Sigmoid colon (tissue), 7 donors: ENCODE results near the gene EDEM1. TPM values are rescaled to one million over a fixed set of nuclear protein-coding genes. Genes with fewer than 3 reads are reported as not detected.

Source experiments
- DNase-seq: peaks from one replicate; pipeline ENCODE4 v3.0.0-alpha.2; 2019
- H3K27ac ChIP-seq, 4 donors: fragments of 200-600 bp; sonication (generic); one replicate each; pipeline ENCODE4 v1.5.1; 2016 to 2019; ENCODE audit warnings: mild to moderate bottlenecking in 1 of 4
- H3K27me3 ChIP-seq, 3 donors: fragments of 200-600 bp; sonication (generic); one replicate each; pipeline ENCODE4 v1.5.1; 2019; ENCODE audit warnings: mild to moderate bottlenecking in 1 of 3
- H3K36me3 ChIP-seq, 4 donors: fragments of 200-600 bp; sonication (generic); one replicate each; pipeline ENCODE4 v1.5.1; 2016 to 2019
- H3K4me1 ChIP-seq, 4 donors: fragments of 200-600 bp; sonication (generic); one replicate each; pipeline ENCODE4 v1.5.1; 2017 to 2019
- H3K4me3 ChIP-seq, 4 donors: fragments of 200-600 bp; sonication (generic); one replicate each; pipeline ENCODE4 v1.5.1; 2017 to 2019; ENCODE audit warnings: mild to moderate bottlenecking in 2 of 4, moderate library complexity in 1 of 4
- H3K9me3 ChIP-seq, 4 donors: fragments of 200-600 bp in 3 of 4; sonication (generic) in 3 of 4; one replicate each; pipeline versions ENCODE4 v1.5.1 to v1.6.1; 2013 to 2019
- CTCF ChIP-seq, 4 experiments: fragments of 450-650 bp in 3 of 4; fragments of 200-600 bp in 1 of 4; IDR thresholded peaks; one replicate each; pipeline ENCODE4 v1.5.1; 2016 to 2019; ENCODE audit warnings: antibody characterized with exemption in 4 of 4, mild to moderate bottlenecking in 3 of 4, moderate library complexity in 2 of 4
- EP300 ChIP-seq, 4 donors: sonication (generic); formaldehyde crosslinking; IDR thresholded peaks; one replicate each; pipeline ENCODE4 v1.6.1; 2017; ENCODE audit warnings: antibody characterized with exemption in 4 of 4
- POLR2A ChIP-seq, 2 donors: fragments of 450-650 bp; IDR thresholded peaks; one replicate each; pipeline ENCODE4 v1.6.1; 2016; ENCODE audit warnings: antibody characterized with exemption in 2 of 2, mild to moderate bottlenecking in 2 of 2, moderate library complexity in 2 of 2
- POLR2AphosphoS5 ChIP-seq, 4 donors: sonication (generic); formaldehyde crosslinking; IDR thresholded peaks; one replicate each; pipeline ENCODE4 v1.6.1; 2017; ENCODE audit warnings: antibody characterized with exemption in 4 of 4
- WGBS, 2 donors: extraction: QIAGEN DNeasy Blood & Tissue Kit; methylation state at CpG; one replicate each; pipeline ENCODE4 v1.1.7; 2013; 5-methylcytosine and 5-hydroxymethylcytosine counted together
- intact Hi-C: fragments of 100-400 bp; cut with DNase I; formaldehyde crosslinking; loops from one replicate; pipeline ENCODE4 v1.15.1; 2023
- polyA plus RNA-seq, 3 donors: library from polyadenylated mRNA; stranded (reverse); fragments of 200-250 nt; gene quantifications; one replicate each; pipeline ENCODE4 v1.2.3, GENCODE V29; 2013
- total RNA-seq, 4 donors: library from RNA; depleted of rRNA; stranded (reverse); fragments of >200 nt; gene quantifications; one replicate each; pipeline ENCODE4 v1.1.0, GENCODE V29; 2016
- donor health status: healthy with polysubstance abuse.
- donor health status: Bipolar disorder and iron deficiency.
- donor health status: healthy.

Gene EDEM1
- total and polyA plus RNA-seq, 7 donors = 3.6 to 23.8 (median 18.1) TPM

- intact Hi-C loops = no loop called here
- 92 to 93% methylated on average over 12 of the region's 12 CpGs for WGBS, 2 donors
- no peak for DNase-seq
- no peaks in the 10 kb centered on the region for H3K27me3 ChIP-seq
- H3K4me1 ChIP-seq = no peaks in the 10 kb centered on the region
- TF ChIP-seq CTCF (IDR thresholded peaks at IDR 0.05) = no peak
- no peak for TF ChIP-seq POLR2A (IDR thresholded peaks at IDR 0.05)
- TF ChIP-seq POLR2AphosphoS5 (IDR thresholded peaks at IDR 0.05) = no peak
- no peak for TF ChIP-seq EP300 (IDR thresholded peaks at IDR 0.05)
- no peak overlapping the region for H3K27ac ChIP-seq
- no peaks in the 10 kb centered on the region for H3K36me3 ChIP-seq
- no peak overlapping the region for H3K4me3 ChIP-seq
- H3K9me3 ChIP-seq = no peaks in the 10 kb centered on the region
These were observed 67.0 kb downstream of the EDEM1 start for GRCh38 chr3:5254281-5255048.

- H3K27ac ChIP-seq = no peak overlapping the region
- no peak overlapping the region for H3K4me3 ChIP-seq
- intact Hi-C loops = no loop called here
- 48 to 65% methylated on average over 4 of the region's 4 CpGs for WGBS, 2 donors
- no peaks in the 10 kb centered on the region for H3K36me3 ChIP-seq
- H3K27me3 ChIP-seq = no peaks in the 10 kb centered on the region
- no peaks in the 10 kb centered on the region for H3K4me1 ChIP-seq
- TF ChIP-seq POLR2A (IDR thresholded peaks at IDR 0.05) (no peak), CTCF (IDR thresholded peaks at IDR 0.05) (no peak), EP300 (IDR thresholded peaks at IDR 0.05) (no peak), POLR2AphosphoS5 (IDR thresholded peaks at IDR 0.05) (no peak)
- no peak for DNase-seq
- no peaks in the 10 kb centered on the region for H3K9me3 ChIP-seq
These were observed 68.2 kb downstream of the EDEM1 start for GRCh38 chr3:5255404-5256344.

DNA sequence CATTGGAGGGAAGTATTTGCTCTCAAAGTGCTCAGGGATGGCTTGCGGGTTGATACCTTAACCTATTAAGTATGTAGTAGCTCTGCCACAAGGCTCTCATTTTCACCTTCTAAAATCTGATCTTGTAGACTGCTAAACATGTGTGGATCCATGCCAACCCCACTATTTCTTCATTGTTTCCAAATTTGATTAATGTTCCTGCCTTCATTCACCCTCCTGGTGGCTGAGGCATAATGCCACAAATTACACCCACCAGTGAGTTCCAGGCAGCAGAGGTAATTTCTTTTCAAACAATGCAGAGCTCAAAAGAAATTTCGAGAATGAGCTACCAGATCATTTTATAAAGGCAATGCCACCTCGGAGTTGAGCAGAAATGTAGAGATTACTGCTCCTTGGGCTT lies 71.0 kb downstream of the EDEM1 start:
- Histone ChIP-seq H3K27ac (no peak overlapping the region), H3K4me3 (no peak overlapping the region), H3K9me3 (no peaks in the 10 kb centered on the region), H3K36me3 (no peaks in the 10 kb centered on the region), H3K27me3 (no peaks in the 10 kb centered on the region), H3K4me1 (no peaks in the 10 kb centered on the region)
- 86 to 87% methylated on average over 3 of the region's 3 CpGs for WGBS, 2 donors
- DNase-seq = no peak
- no peak for TF ChIP-seq POLR2AphosphoS5 (IDR thresholded peaks at IDR 0.05)
- no peak for TF ChIP-seq POLR2A (IDR thresholded peaks at IDR 0.05)
- TF ChIP-seq CTCF (IDR thresholded peaks at IDR 0.05) = no peak
- no peak for TF ChIP-seq EP300 (IDR thresholded peaks at IDR 0.05)
- intact Hi-C loops = no loop called here

GRCh38 chr3:5260992-5261501 lies 73.5 kb downstream of the EDEM1 start:
- no peak for DNase-seq
- Histone ChIP-seq H3K36me3 (no peaks in the 10 kb centered on the region), H3K27me3 (no peaks in the 10 kb centered on the region), H3K4me1 (no peaks in the 10 kb centered on the region), H3K27ac (no peak overlapping the region), H3K9me3 (no peaks in the 10 kb centered on the region), H3K4me3 (no peak overlapping the region)
- intact Hi-C loops = no loop called here
- TF ChIP-seq POLR2AphosphoS5 (IDR thresholded peaks at IDR 0.05) = no peak
- TF ChIP-seq EP300 (IDR thresholded peaks at IDR 0.05) = no peak
- TF ChIP-seq POLR2A (IDR thresholded peaks at IDR 0.05) = no peak
- no peak for TF ChIP-seq CTCF (IDR thresholded peaks at IDR 0.05)
- WGBS, 2 donors = 23 to 39% methylated on average over 2 of the region's 2 CpGs
